Parathyroid adenoma (tissue), 2 donors: ENCODE data around the gene ANKRD63.

Source experiments
- H2AFZ ChIP-seq: fragments of 300-600 bp; sonication (generic); one replicate; pipeline ENCODE4 v1.7.0; 2017; ENCODE audit warnings: antibody characterized with exemption, mild to moderate bottlenecking
- H3K27ac ChIP-seq: fragments of 300-600 bp; sonication (generic); one replicate; pipeline ENCODE4 v1.7.0; 2017
- H3K27me3 ChIP-seq: fragments of 300-600 bp; sonication (generic); one replicate; pipeline ENCODE4 v1.7.0; 2017; ENCODE audit warnings: low read length; ENCODE audit not compliant: control insufficient read depth, insufficient read depth
- H3K36me3 ChIP-seq: fragments of 300-600 bp; sonication (generic); one replicate; pipeline ENCODE4 v1.7.0; 2017; ENCODE audit warnings: low read length; ENCODE audit not compliant: control insufficient read depth, insufficient read depth
- H3K4me1 ChIP-seq: fragments of 300-600 bp; sonication (generic); one replicate; pipeline ENCODE4 v1.7.0; 2017; ENCODE audit warnings: control low read depth
- H3K4me2 ChIP-seq: fragments of 300-600 bp; sonication (generic); one replicate; pipeline ENCODE4 v1.7.0; 2017; ENCODE audit warnings: low read length
- H3K4me3 ChIP-seq: fragments of 300-600 bp; sonication (generic); one replicate; pipeline ENCODE4 v1.7.0; 2017; ENCODE audit warnings: low read depth, low read length
- H3K79me2 ChIP-seq: fragments of 300-600 bp; sonication (generic); one replicate; pipeline ENCODE4 v1.7.0; 2017; ENCODE audit warnings: control low read depth
- H3K9ac ChIP-seq: fragments of 300-600 bp; sonication (generic); one replicate; pipeline ENCODE4 v1.7.0; 2017; ENCODE audit warnings: mild to moderate bottlenecking
- H3K9me3 ChIP-seq: fragments of 300-600 bp; sonication (generic); one replicate; pipeline ENCODE4 v1.7.0; 2017; ENCODE audit warnings: low read length; ENCODE audit not compliant: control insufficient read depth
- TF ChIP-seq, protein P1 (sequence below): fragments of 300-600 bp; sonication (generic); IDR thresholded peaks from one replicate; pipeline ENCODE4 v1.7.0; 2017; ENCODE audit warnings: antibody characterized with exemption, mild to moderate bottlenecking
- donor health status: primary hyperparathyroidism.

ANKRD63 gene

DNA sequence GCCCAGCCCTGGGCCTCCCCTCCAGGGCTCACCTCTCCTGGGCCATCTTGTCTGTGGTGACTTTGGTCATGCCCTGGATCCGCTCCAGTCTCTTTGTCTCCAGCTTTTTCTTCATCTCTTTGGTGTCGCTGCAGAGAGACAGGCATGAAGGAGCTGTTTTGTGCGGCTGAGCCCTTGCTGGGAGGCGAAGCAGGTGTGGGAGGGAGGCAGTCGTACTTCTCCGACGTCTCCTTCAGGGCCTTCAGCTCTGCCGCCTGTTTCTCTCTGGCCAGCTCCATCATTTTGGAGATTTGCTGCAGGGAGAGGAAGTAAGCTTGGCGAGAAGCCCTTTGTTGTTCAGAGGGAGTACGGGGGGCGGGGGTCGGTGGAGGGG is 7.7 kb upstream of the ANKRD63 start:
- Histone ChIP-seq H3K9ac (no peak overlapping the region), H3K4me2 (no peak overlapping the region), H3K27ac (no peak overlapping the region), H3K36me3 (no peaks in the 10 kb centered on the region), H3K4me1 (no peaks in the 10 kb centered on the region), H3K79me2 (no peaks in the 10 kb centered on the region), H3K4me3 (no peak overlapping the region), H3K27me3 (no peaks in the 10 kb centered on the region), H2AFZ (no peak overlapping the region), H3K9me3 (no peaks in the 10 kb centered on the region)
- TF ChIP-seq, protein P1, sequence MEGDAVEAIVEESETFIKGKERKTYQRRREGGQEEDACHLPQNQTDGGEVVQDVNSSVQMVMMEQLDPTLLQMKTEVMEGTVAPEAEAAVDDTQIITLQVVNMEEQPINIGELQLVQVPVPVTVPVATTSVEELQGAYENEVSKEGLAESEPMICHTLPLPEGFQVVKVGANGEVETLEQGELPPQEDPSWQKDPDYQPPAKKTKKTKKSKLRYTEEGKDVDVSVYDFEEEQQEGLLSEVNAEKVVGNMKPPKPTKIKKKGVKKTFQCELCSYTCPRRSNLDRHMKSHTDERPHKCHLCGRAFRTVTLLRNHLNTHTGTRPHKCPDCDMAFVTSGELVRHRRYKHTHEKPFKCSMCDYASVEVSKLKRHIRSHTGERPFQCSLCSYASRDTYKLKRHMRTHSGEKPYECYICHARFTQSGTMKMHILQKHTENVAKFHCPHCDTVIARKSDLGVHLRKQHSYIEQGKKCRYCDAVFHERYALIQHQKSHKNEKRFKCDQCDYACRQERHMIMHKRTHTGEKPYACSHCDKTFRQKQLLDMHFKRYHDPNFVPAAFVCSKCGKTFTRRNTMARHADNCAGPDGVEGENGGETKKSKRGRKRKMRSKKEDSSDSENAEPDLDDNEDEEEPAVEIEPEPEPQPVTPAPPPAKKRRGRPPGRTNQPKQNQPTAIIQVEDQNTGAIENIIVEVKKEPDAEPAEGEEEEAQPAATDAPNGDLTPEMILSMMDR: no peak

DNA sequence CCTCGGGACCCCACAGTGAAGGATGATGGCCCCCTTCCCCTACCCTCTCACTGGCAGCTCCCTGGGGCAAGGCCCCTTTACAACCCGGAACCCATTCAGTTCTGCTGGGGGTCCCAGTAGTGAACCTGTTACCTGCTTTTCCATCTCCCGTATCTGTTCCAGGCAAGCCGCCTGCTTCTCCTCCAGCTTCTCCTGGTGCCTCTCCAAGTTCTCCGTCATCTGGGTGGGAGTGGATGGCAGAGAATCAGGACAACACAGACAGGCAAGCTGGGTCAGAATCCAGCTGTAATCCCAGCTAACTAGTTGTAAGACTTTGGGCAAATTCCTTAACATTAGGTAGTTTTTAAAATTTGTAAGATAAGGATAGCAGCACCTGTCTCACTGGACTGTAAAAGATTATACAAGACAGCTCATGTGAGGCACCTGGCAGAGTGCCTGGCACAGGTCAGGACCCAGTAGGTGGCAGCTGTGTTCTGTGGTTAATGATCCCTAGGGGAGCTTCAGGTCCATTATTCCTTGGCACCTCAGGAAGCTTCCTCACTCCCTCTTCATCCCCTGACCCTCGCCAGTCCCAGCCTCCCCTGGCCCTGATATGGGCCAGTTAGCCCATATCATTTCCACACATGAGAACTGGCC is 6.4 kb upstream of the ANKRD63 start:
- Histone ChIP-seq H3K36me3 (no peaks in the 10 kb centered on the region), H3K27ac (no peak overlapping the region), H3K9me3 (no peaks in the 10 kb centered on the region), H3K27me3 (no peaks in the 10 kb centered on the region), H3K4me3 (no peak overlapping the region), H2AFZ (no peak overlapping the region), H3K79me2 (no peaks in the 10 kb centered on the region), H3K9ac (no peak overlapping the region), H3K4me2 (no peak overlapping the region), H3K4me1 (no peaks in the 10 kb centered on the region)
- TF ChIP-seq, protein P1: no peak

GRCh38 chr15:40287968-40288367 is 5.1 kb upstream of the ANKRD63 start:
- Histone ChIP-seq H3K4me1 (peaks cover under 1% of the 10 kb centered on the region), H3K27me3 (no peaks in the 10 kb centered on the region), H3K79me2 (no peaks in the 10 kb centered on the region), H3K27ac (no peak overlapping the region), H2AFZ (no peak overlapping the region), H3K9me3 (no peaks in the 10 kb centered on the region), H3K4me3 (no peak overlapping the region), H3K4me2 (no peak overlapping the region), H3K36me3 (no peaks in the 10 kb centered on the region), H3K9ac (no peak overlapping the region)
- TF ChIP-seq, protein P1: no peak

- no peak overlapping the region for H2AFZ ChIP-seq
- no peaks in the 10 kb centered on the region for H3K27me3 ChIP-seq
- H3K4me2 ChIP-seq: no peak overlapping the region
- no peak overlapping the region for H3K9ac ChIP-seq
- H3K9me3 ChIP-seq: no peaks in the 10 kb centered on the region
- no peaks in the 10 kb centered on the region for H3K79me2 ChIP-seq
- H3K4me3 ChIP-seq: no peak overlapping the region
- H3K4me1 ChIP-seq: peaks cover 2% of the 10 kb centered on the region
- no peak overlapping the region for H3K27ac ChIP-seq
- H3K36me3 ChIP-seq: no peaks in the 10 kb centered on the region
- TF ChIP-seq, protein P1: no peak
These were observed 4.6 kb upstream of the ANKRD63 start for GRCh38 chr15:40287505-40287904.

- no peaks in the 10 kb centered on the region for H3K27me3 ChIP-seq
- no peaks in the 10 kb centered on the region for H3K36me3 ChIP-seq
- TF ChIP-seq, protein P1: no peak
- no peak overlapping the region for H3K4me3 ChIP-seq
- H3K27ac ChIP-seq: no peak overlapping the region
- H2AFZ ChIP-seq: no peak overlapping the region
- no peaks in the 10 kb centered on the region for H3K9me3 ChIP-seq
- H3K4me2 ChIP-seq: no peak overlapping the region
- H3K79me2 ChIP-seq: no peaks in the 10 kb centered on the region
- no peak overlapping the region for H3K9ac ChIP-seq
- peaks cover 2% of the 10 kb centered on the region for H3K4me1 ChIP-seq
These were observed 3.9 kb upstream of the ANKRD63 start for GRCh38 chr15:40286794-40287193.
